GM12878 (cell line): ENCODE results near the gene ANO1. TPM values are rescaled to one million over a fixed set of nuclear protein-coding genes. Genes with fewer than 3 reads are reported as not detected.

ENCODE experiments used
- ATAC-seq: fragments of 200-7000 bp; cut with Tn5 transposase; 3 replicates; pipeline ENCODE4 v1.9.1; 2020; ENCODE audit warnings: mild to moderate bottlenecking, moderate library complexity
- BruUV-seq: library from RNA; stranded (reverse); fragments of 400-500 nt; replicated peaks from 2 replicates; lab custom pipeline; 2021; lab: Mats Ljungman, UMichigan
- CTCF ChIA-PET: fragments of 300-600 bp; sonication (Branson Sonifier 250); formaldehyde crosslinking; extraction: SDS; loops from one replicate; lab custom pipeline; 2021; ENCODE audit warnings: inconsistent platforms; lab: Yijun Ruan, JAX
- POLR2A ChIA-PET: fragments of 350-600 bp; formaldehyde crosslinking; extraction: SDS; loops from one replicate; lab custom pipeline; 2021; ENCODE audit warnings: inconsistent platforms; lab: Charles Lee
- RAD21 ChIA-PET: fragments of 300-600 bp; sonication (Branson Sonifier 250); formaldehyde crosslinking; loops from one replicate; lab custom pipeline; 2023; ENCODE audit warnings: antibody characterized with exemption; ENCODE audit not compliant: unreplicated experiment; lab: Charles Lee
- SMC1A ChIA-PET: fragments of 300-600 bp; sonication (Branson Sonifier 250); formaldehyde crosslinking; loops from one replicate; lab custom pipeline; 2023; ENCODE audit not compliant: unreplicated experiment, uncharacterized antibody; lab: Charles Lee
- DNase-seq: peaks from one replicate; pipeline ENCODE4 v3.0.0-alpha.2; 2011; ENCODE audit warnings: low read depth, low spot score
- FAIRE-seq: peaks from 3 replicates; lab custom pipeline; 2011; peaks lifted over from hg19 to GRCh38; lab: Jason Lieb, UNC
- H2AFZ ChIP-seq: 2 replicates; pipeline ENCODE4 v1.6.0; 2011; ENCODE audit warnings: low read depth, low read length, control low read depth; ENCODE audit not compliant: control insufficient read depth
- H3K27ac ChIP-seq: 2 replicates; pipeline ENCODE4 v1.5.1; 2011; ENCODE audit warnings: control low read depth; ENCODE audit not compliant: control insufficient read depth, insufficient read depth
- H3K27me3 ChIP-seq, 2 experiments: replicated peaks in 1 of 2; 2 replicates each; pipeline versions ENCODE4 v1.6.0 to v1.6.1; 2011; ENCODE audit warnings: low read length in 1 of 2; ENCODE audit not compliant: control insufficient read depth in 2 of 2, insufficient read depth in 2 of 2
- H3K36me3 ChIP-seq, 2 experiments: 2 replicates each; pipeline ENCODE4 v1.5.1; 2011; ENCODE audit warnings: low read length in 1 of 2; ENCODE audit not compliant: control insufficient read depth in 2 of 2, insufficient read depth in 2 of 2
- H3K4me1 ChIP-seq: 2 replicates; pipeline ENCODE4 v1.6.1; 2011; ENCODE audit warnings: mild to moderate bottlenecking, low read length, moderate library complexity, mixed read lengths; ENCODE audit not compliant: control insufficient read depth, insufficient read depth
- H3K4me2 ChIP-seq: 2 replicates; pipeline ENCODE4 v1.6.0; 2011; ENCODE audit warnings: control low read depth; ENCODE audit not compliant: control insufficient read depth, insufficient read depth
- H3K4me3 ChIP-seq: fragments of 200-600 bp; sonication (generic); 2 replicates; pipeline ENCODE4 v1.5.1; 2016
- H3K79me2 ChIP-seq: 2 replicates; pipeline ENCODE4 v1.6.0; 2011; ENCODE audit warnings: low read length; ENCODE audit not compliant: control insufficient read depth, insufficient read depth
- H3K9ac ChIP-seq: 2 replicates; pipeline ENCODE4 v1.8.0; 2011; ENCODE audit warnings: low read length, control low read depth, mixed read lengths; ENCODE audit not compliant: control insufficient read depth, insufficient read depth
- H3K9me3 ChIP-seq: replicated peaks from 3 replicates; pipeline ENCODE4 v1.5.1; 2011; ENCODE audit warnings: mild to moderate bottlenecking, low read length; ENCODE audit not compliant: control insufficient read depth, insufficient read depth
- H4K20me1 ChIP-seq: 2 replicates; pipeline ENCODE4 v1.6.0; 2011; ENCODE audit not compliant: control insufficient read depth, insufficient read depth
- CHD2 ChIP-seq: IDR thresholded peaks from 2 replicates; pipeline ENCODE4 v1.6.1; 2011; ENCODE audit warnings: low read depth, low read length, improper control_type of control experiment, borderline replicate concordance
- CREM ChIP-seq: IDR thresholded peaks from 2 replicates; pipeline ENCODE4 v1.6.1; 2014; ENCODE audit warnings: antibody characterized with exemption, low read depth
- FOS ChIP-seq: IDR thresholded peaks from 3 replicates; pipeline ENCODE4 v1.6.1; 2011; ENCODE audit warnings: borderline replicate concordance; ENCODE audit not compliant: insufficient read length; ENCODE audit errors: extremely low read depth
- JUNB ChIP-seq: IDR thresholded peaks from 2 replicates; pipeline ENCODE4 v1.6.1; 2016; ENCODE audit warnings: antibody characterized with exemption, mild to moderate bottlenecking
- MXI1 ChIP-seq: fragments of 150-350 bp; IDR thresholded peaks from 2 replicates; pipeline ENCODE4 v1.6.1; 2011; ENCODE audit warnings: low read depth, mild to moderate bottlenecking, inconsistent platforms, low read length, improper control_type of control experiment
- POLR2AphosphoS5 ChIP-seq: IDR thresholded peaks from 2 replicates; pipeline ENCODE4 v1.6.1; 2011; ENCODE audit warnings: mild to moderate bottlenecking, low read length, inconsistent platforms
- RCOR1 ChIP-seq: conservative IDR thresholded peaks from 2 replicates; pipeline ENCODE4 v1.6.1; 2012; ENCODE audit warnings: low read depth, low read length, improper control_type of control experiment
- SMAD1 ChIP-seq: fragments of 450-650 bp; IDR thresholded peaks from 2 replicates; pipeline ENCODE4 v1.6.1; 2018; ENCODE audit warnings: mild to moderate bottlenecking, low read depth; ENCODE audit not compliant: partially characterized antibody
- SMC3 ChIP-seq: IDR thresholded peaks from 2 replicates; pipeline ENCODE4 v1.6.1; 2011; ENCODE audit warnings: low read length, improper control_type of control experiment, borderline replicate concordance
- TAF1 ChIP-seq: IDR thresholded peaks from 2 replicates; pipeline ENCODE4 v1.6.1; 2011; ENCODE audit warnings: mild to moderate bottlenecking, low read depth, low read length, borderline replicate concordance
- WRNIP1 ChIP-seq: IDR thresholded peaks from 2 replicates; pipeline ENCODE4 v1.6.1; 2011; ENCODE audit warnings: low read depth, low read length, improper control_type of control experiment, borderline replicate concordance
- YBX1 ChIP-seq: fragments of 450-650 bp; IDR thresholded peaks from 2 replicates; pipeline ENCODE4 v1.6.1; 2016; ENCODE audit warnings: antibody characterized with exemption
- WGBS: methylation state at CpG from one replicate; pipeline ENCODE4 v1.1.6; 2016; ENCODE audit warnings: low lambda C conversion rate; ENCODE audit not compliant: insufficient replicate concordance, insufficient coverage; ENCODE audit errors: missing lambda C conversion rate; 5-methylcytosine and 5-hydroxymethylcytosine counted together
- in situ Hi-C: fragments of 300-500 bp; cut with MboI; formaldehyde crosslinking; loops from 9 replicates; pipeline ENCODE4 v1.14.3; 2018; ENCODE audit warnings: mixed read lengths
- intact Hi-C: fragments of 100-400 bp; cut with micrococcal nuclease; formaldehyde crosslinking; loops from one replicate; pipeline ENCODE4 v1.14.2; 2022; ENCODE audit not compliant: unreplicated experiment
- polyA plus RNA-seq, 11 experiments: library from polyadenylated mRNA; depleted of rRNA in 4 of 11; unstranded in 6 of 11; stranded (reverse) in 5 of 11; fragments of >200 nt; fragmentation: Nextera tagmentation in 4 of 11; fragmentation: Illumina TruSeq in 1 of 11; extraction: Ambion mirVana in 4 of 11; extraction: Trizol in 1 of 11; gene quantifications; 1 replicate in 1 of 11; 2 replicates in 10 of 11; pipeline versions ENCODE4 v1.2.1 to v1.2.3, GENCODE V29; 2011 to 2016; ENCODE audit warnings: inconsistent platforms in 2 of 11, missing spikeins in 2 of 11, low read depth in 1 of 11
- total RNA-seq, 4 experiments: library from RNA; depleted of rRNA in 3 of 4; stranded (reverse); fragments of >200 nt in 3 of 4; fragmentation: Illumina TruSeq in 1 of 4; extraction: Trizol in 1 of 4; gene quantifications; 2 replicates each; pipeline versions ENCODE4 v1.2.1 to v1.2.3, GENCODE V29; 2013 to 2021
- TF ChIP-seq, protein P1 (sequence below): fragments of 450-650 bp; IDR thresholded peaks from 2 replicates; pipeline ENCODE4 v1.6.1; 2018; ENCODE audit warnings: borderline replicate concordance, mild to moderate bottlenecking; ENCODE audit not compliant: partially characterized antibody
- TF ChIP-seq, protein P2 (sequence below): fragments of 450-650 bp; IDR thresholded peaks from 2 replicates; pipeline ENCODE4 v1.6.1; 2017; ENCODE audit warnings: low read depth, mild to moderate bottlenecking, moderate library complexity
- TF ChIP-seq, protein P3 (sequence below): fragments of 450-650 bp; formaldehyde crosslinking; IDR thresholded peaks from 2 replicates; pipeline ENCODE4 v1.4.0; 2022; ENCODE audit warnings: mild to moderate bottlenecking, moderate library complexity
- TF ChIP-seq, protein P4 (sequence below): fragments of 450-650 bp; IDR thresholded peaks from 2 replicates; pipeline ENCODE4 v1.6.1; 2016; ENCODE audit warnings: mild to moderate bottlenecking

The ANO1 gene
- total and polyA plus RNA-seq, 10 of the 15 experiments (the other 5 are each of a cell fraction or from before 2014, with no cell fraction given): 0.01 to 0.38 (median 0.06) TPM; not detected in 7

DNA sequence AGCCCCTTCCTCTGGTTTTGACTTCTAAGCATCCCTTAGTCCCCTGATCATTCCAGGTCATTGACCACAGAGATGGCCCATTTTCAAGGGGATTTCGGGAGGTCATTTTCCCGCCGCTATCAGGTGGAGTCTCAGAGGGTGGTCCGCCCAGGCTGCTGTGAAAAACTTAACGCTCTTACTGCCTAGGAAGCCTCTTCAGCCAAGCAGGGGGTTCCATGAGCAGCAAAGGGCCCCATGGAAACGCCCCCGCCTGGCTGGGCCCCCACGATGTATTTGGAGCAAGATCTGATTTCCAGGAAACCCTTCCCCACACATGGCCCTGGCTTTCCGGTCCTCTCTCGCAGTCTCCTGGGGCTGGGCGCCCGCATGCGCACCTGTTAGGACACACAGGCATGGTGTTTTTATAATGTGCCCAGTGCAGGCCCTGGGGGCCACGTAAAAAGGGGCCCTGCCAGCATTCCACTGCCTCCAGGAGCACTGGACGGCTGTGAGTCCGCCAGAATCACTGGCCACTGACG is 32.5 kb downstream of the ANO1 start:
- Histone ChIP-seq H3K4me2 (no peak overlapping the region), H2AFZ (no peak overlapping the region)
- no peak for ATAC-seq
- TF ChIP-seq YBX1: no peak
- TF ChIP-seq CREM: no peak
- TF ChIP-seq, protein P1, sequence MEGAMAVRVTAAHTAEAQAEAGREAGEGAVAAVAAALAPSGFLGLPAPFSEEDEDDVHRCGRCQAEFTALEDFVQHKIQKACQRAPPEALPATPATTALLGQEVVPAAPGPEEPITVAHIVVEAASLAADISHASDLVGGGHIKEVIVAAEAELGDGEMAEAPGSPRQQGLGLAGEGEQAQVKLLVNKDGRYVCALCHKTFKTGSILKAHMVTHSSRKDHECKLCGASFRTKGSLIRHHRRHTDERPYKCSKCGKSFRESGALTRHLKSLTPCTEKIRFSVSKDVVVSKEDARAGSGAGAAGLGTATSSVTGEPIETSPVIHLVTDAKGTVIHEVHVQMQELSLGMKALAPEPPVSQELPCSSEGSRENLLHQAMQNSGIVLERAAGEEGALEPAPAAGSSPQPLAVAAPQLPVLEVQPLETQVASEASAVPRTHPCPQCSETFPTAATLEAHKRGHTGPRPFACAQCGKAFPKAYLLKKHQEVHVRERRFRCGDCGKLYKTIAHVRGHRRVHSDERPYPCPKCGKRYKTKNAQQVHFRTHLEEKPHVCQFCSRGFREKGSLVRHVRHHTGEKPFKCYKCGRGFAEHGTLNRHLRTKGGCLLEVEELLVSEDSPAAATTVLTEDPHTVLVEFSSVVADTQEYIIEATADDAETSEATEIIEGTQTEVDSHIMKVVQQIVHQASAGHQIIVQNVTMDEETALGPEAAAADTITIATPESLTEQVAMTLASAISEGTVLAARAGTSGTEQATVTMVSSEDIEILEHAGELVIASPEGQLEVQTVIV: no peak
- TF ChIP-seq SMC3: no peak
- TF ChIP-seq POLR2AphosphoS5: no peak
- no peak for TF ChIP-seq WRNIP1
- TF ChIP-seq, protein P2, sequence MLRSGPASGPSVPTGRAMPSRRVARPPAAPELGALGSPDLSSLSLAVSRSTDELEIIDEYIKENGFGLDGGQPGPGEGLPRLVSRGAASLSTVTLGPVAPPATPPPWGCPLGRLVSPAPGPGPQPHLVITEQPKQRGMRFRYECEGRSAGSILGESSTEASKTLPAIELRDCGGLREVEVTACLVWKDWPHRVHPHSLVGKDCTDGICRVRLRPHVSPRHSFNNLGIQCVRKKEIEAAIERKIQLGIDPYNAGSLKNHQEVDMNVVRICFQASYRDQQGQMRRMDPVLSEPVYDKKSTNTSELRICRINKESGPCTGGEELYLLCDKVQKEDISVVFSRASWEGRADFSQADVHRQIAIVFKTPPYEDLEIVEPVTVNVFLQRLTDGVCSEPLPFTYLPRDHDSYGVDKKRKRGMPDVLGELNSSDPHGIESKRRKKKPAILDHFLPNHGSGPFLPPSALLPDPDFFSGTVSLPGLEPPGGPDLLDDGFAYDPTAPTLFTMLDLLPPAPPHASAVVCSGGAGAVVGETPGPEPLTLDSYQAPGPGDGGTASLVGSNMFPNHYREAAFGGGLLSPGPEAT: no peak
- TF ChIP-seq JUNB: no peak
- no peak for TF ChIP-seq TAF1
- TF ChIP-seq, protein P3, sequence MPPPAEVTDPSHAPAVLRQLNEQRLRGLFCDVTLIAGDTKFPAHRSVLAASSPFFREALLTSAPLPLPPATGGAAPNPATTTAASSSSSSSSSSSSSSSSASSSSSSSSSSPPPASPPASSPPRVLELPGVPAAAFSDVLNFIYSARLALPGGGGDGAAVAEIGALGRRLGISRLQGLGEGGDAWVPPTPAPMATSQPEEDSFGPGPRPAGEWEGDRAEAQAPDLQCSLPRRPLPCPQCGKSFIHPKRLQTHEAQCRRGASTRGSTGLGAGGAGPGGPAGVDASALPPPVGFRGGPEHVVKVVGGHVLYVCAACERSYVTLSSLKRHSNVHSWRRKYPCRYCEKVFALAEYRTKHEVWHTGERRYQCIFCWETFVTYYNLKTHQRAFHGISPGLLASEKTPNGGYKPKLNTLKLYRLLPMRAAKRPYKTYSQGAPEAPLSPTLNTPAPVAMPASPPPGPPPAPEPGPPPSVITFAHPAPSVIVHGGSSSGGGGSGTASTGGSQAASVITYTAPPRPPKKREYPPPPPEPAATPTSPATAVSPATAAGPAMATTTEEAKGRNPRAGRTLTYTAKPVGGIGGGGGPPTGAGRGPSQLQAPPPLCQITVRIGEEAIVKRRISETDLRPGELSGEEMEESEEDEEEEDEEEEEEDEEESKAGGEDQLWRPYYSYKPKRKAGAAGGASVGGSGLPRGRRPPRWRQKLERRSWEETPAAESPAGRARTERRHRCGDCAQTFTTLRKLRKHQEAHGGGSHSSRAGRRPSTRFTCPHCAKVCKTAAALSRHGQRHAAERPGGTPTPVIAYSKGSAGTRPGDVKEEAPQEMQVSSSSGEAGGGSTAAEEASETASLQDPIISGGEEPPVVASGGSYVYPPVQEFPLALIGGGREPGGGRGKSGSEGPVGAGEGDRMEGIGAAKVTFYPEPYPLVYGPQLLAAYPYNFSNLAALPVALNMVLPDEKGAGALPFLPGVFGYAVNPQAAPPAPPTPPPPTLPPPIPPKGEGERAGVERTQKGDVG (CRISPR knock-in tag): no peak
- TF ChIP-seq, protein P4, sequence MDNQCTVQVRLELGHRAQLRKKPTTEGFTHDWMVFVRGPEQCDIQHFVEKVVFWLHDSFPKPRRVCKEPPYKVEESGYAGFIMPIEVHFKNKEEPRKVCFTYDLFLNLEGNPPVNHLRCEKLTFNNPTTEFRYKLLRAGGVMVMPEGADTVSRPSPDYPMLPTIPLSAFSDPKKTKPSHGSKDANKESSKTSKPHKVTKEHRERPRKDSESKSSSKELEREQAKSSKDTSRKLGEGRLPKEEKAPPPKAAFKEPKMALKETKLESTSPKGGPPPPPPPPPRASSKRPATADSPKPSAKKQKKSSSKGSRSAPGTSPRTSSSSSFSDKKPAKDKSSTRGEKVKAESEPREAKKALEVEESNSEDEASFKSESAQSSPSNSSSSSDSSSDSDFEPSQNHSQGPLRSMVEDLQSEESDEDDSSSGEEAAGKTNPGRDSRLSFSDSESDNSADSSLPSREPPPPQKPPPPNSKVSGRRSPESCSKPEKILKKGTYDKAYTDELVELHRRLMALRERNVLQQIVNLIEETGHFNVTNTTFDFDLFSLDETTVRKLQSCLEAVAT: no peak
- no peak for TF ChIP-seq MXI1
- TF ChIP-seq SMAD1: no peak
- TF ChIP-seq RCOR1: no peak
- no peak for TF ChIP-seq CHD2
- TF ChIP-seq FOS: no peak

More for the DNA sequence above, 32.5 kb downstream of the ANO1 start:
- Histone ChIP-seq H3K27me3 (peaks cover 0 to 5% of the 10 kb centered on the region in 2 experiments; a peak in 2 of 4 replicates), H4K20me1 (no peaks in the 10 kb centered on the region), H3K9me3 (no peaks in the 10 kb centered on the region), H3K4me1 (no peaks in the 10 kb centered on the region), H3K79me2 (no peaks in the 10 kb centered on the region), H3K36me3 (no peaks in the 10 kb centered on the region), H3K4me3 (no peak overlapping the region), H3K9ac (no peak overlapping the region), H3K27ac (no peak overlapping the region)
- intact Hi-C loops: no loop called here
- ChIA-PET RAD21 (no interaction called here), POLR2A (no interaction called here), CTCF (no interaction called here), SMC1A (no interaction called here)
- BruUV-seq: no TSS peak
- in situ Hi-C loops: no loop called here
- DNase-seq (no peak), FAIRE-seq (no peak)
- WGBS: 17% methylated on average over 17 of the region's 17 CpGs
